Keratinocyte (primary cell): ENCODE results near the gene NTNG1.

ENCODE experiments used
- CTCF ChIP-seq, 3 experiments: IDR thresholded peaks in 1 of 3; conservative IDR thresholded peaks in 1 of 3; optimal IDR thresholded peaks in 1 of 3; 2 replicates in 2 of 3; 3 replicates in 1 of 3; pipeline versions ENCODE3 to v1.5.1; 2011; ENCODE audit warnings: low read length in 3 of 3, mild to moderate bottlenecking in 3 of 3, moderate library complexity in 2 of 3, control low read depth in 1 of 3, inconsistent platforms in 1 of 3; ENCODE audit not compliant: insufficient read depth in 2 of 3; ENCODE audit errors: extremely low read depth in 1 of 3
- EZH2 ChIP-seq: IDR thresholded peaks from one replicate; pipeline ENCODE4 v1.6.1; 2012; ENCODE audit warnings: inconsistent platforms, mild to moderate bottlenecking, low read length, moderate library complexity

GRCh38 chr1:107110326-107110725, 30.5 kb upstream of the NTNG1 start:
- TF ChIP-seq EZH2 (no peak), CTCF (optimal IDR thresholded peaks at IDR 0.05 in 1 of 3, IDR thresholded peaks at IDR 0.05 in 1 of 3, conservative IDR thresholded peaks at IDR 0.05 in 1 of 3; ENCODE audit: extremely low read depth in 1 of 3, insufficient read depth in 2 of 3, low read length in 3 of 3) (no peak)
